ENCODE data around the gene GRB10. TPM values are rescaled to one million over a fixed set of nuclear protein-coding genes. Genes with fewer than 3 reads are reported as not detected.

Gene GRB10
- total and polyA plus RNA-seq, 11 donors: 14.7 to 38.2 (median 28.0) TPM

DNA sequence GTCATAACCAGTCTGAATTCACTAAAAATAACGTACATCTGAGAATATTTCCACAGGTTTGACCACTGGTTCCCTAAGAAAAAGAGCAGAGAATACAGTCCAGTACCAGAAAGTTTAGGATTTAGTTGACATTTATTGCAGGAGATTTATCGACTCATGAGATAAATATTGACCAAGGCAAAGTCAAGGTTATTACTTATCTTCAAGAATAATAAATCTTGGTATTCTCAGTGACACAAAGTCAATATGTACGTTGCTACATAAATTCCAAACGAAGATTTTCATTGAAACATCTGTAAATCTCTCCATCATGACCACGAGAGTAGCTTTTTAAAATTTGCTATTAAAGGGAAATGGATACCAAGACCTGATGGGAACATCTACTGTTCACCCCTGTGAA, 39.4 kb upstream of the GRB10 start:
- TF ChIP-seq, protein P1, sequence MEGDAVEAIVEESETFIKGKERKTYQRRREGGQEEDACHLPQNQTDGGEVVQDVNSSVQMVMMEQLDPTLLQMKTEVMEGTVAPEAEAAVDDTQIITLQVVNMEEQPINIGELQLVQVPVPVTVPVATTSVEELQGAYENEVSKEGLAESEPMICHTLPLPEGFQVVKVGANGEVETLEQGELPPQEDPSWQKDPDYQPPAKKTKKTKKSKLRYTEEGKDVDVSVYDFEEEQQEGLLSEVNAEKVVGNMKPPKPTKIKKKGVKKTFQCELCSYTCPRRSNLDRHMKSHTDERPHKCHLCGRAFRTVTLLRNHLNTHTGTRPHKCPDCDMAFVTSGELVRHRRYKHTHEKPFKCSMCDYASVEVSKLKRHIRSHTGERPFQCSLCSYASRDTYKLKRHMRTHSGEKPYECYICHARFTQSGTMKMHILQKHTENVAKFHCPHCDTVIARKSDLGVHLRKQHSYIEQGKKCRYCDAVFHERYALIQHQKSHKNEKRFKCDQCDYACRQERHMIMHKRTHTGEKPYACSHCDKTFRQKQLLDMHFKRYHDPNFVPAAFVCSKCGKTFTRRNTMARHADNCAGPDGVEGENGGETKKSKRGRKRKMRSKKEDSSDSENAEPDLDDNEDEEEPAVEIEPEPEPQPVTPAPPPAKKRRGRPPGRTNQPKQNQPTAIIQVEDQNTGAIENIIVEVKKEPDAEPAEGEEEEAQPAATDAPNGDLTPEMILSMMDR (IDR thresholded peaks at IDR 0.05): no peak
- TF ChIP-seq POLR2A (IDR thresholded peaks at IDR 0.05): no peak
- intact Hi-C loops (cut with DNase I): no loop called here

DNA sequence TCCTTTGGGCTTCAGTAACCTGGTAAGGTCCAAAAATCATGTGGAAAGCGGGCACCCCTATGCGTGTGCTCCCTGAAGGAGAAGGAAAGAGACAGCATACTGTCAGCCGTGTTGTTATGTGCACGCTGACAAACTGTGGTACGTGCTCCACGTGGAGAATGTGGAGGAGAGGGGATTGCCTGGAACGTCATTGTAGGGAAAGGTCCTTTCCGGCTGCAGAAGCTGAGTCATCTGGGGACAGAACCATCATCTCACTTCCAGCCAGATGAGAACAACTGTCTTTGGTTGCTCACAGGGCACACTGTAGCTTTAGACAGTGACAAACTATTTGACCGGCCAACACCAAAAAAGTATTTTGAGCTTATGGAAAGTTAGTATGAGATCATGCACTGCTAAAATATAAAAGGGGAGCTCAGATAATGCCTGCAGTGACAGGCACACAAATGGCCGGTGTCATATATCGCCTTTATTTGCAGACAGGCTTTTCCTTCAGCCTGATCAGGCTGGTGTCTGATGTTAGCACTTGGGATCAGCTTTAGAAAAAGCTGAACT, 38.8 kb upstream of the GRB10 start:
- Histone ChIP-seq H3K27ac (peak overlapping the region in 1 of 12 donors; percentile 16), H3K36me3 (no peaks in the 10 kb centered on the region)

More for the DNA sequence above, 39.4 kb upstream of the GRB10 start:
- no peak for ATAC-seq
- Histone ChIP-seq H3K36me3 (no peaks in the 10 kb centered on the region), H3K4me1 (peaks cover 0 to 17% (median 3%) of the 10 kb centered on the region in 12 donors), H3K9me3 (no peaks in the 10 kb centered on the region), H3K4me3 (no peak overlapping the region), H3K27me3 (no peaks in the 10 kb centered on the region), H3K27ac (no peak overlapping the region)
- no peak for DNase-seq
- 87 to 93% (median 90%) methylated on average over 5 of the region's 5 CpGs for WGBS, 4 donors

DNA sequence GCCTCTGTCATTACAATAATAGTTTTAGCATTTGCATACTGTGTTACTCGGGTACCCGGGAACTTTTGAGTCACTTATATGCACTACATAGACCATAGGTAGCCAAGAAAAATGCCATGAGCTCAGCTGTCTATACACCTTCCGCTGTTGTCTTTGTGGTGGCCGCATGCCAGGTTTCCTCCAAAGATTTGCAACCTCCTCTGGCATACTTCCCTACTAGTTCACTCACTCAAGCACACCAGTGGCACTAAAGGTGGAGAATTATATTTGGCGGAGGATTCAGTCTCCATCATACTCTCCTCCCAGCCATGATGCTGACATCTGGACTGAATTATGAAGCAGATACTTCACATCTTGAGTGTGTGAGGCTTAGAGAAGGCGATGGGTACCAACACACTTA, 35.6 kb upstream of the GRB10 start:
- ATAC-seq (peak in 1 of 4 donors; percentile 37), DNase-seq (peak in 1 of 5 donors; percentile 32)
- H3K36me3 ChIP-seq: no peaks in the 10 kb centered on the region
- H3K4me1 ChIP-seq: peaks cover 0 to 8% (median under 1%) of the 10 kb centered on the region in 12 donors
- no peak overlapping the region for H3K4me3 ChIP-seq
- 59 to 72% (median 62%) methylated on average over 6 of the region's 6 CpGs for WGBS, 4 donors
- TF ChIP-seq, protein P1 (IDR thresholded peaks at IDR 0.05): no peak
- no peak for TF ChIP-seq POLR2A (IDR thresholded peaks at IDR 0.05)
- intact Hi-C loops (cut with DNase I): no loop called here
- no peaks in the 10 kb centered on the region for H3K9me3 ChIP-seq
- H3K27me3 ChIP-seq: no peaks in the 10 kb centered on the region
- H3K27ac ChIP-seq: no peak overlapping the region

More for the DNA sequence above, 38.8 kb upstream of the GRB10 start:
- no peaks in the 10 kb centered on the region for H3K27me3 ChIP-seq
- no peaks in the 10 kb centered on the region for H3K9me3 ChIP-seq
- no peak overlapping the region for H3K4me3 ChIP-seq
- TF ChIP-seq POLR2A (IDR thresholded peaks at IDR 0.05): no peak
- TF ChIP-seq, protein P1 (IDR thresholded peaks at IDR 0.05): no peak
- WGBS, 4 donors: 39 to 48% (median 46%) methylated on average over 10 to 11 of the region's 11 CpGs
- DNase-seq (peak in 1 of 5 donors; percentile 42), ATAC-seq (peak in 3 of 4 donors; percentile 66 to 80 (median 77))
- H3K4me1 ChIP-seq: peaks cover 0 to 11% (median 2%) of the 10 kb centered on the region in 12 donors
- intact Hi-C loops (cut with DNase I): no loop called here

DNA sequence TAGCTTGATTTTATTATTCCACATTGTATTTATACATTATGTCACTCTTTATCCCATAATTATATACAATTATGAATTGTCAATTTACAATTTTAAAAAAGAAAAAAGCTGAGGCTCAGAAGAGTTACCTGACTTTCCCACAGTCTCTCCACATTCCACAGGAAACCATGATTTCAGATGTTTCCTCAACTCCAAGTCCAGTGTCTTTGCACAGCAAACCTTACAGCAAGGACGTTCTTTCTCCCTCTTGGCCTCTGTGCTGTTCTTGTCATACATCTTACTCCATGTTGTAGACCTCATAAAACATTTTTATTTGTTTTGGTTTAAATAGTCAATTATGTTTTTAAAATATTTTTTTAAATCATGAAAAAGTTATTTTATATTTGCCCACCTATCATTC, 34.9 kb upstream of the GRB10 start:
- no peak overlapping the region for H3K27ac ChIP-seq

More for the DNA sequence above, 34.9 kb upstream of the GRB10 start:
- Histone ChIP-seq H3K36me3 (no peaks in the 10 kb centered on the region), H3K9me3 (no peaks in the 10 kb centered on the region), H3K4me3 (no peak overlapping the region), H3K4me1 (peaks cover 0 to 16% (median 8%) of the 10 kb centered on the region in 12 donors), H3K27me3 (no peaks in the 10 kb centered on the region)
- ATAC-seq (no peak), DNase-seq (no peak)
- intact Hi-C loops (cut with DNase I): no loop called here
- no peak for TF ChIP-seq POLR2A (IDR thresholded peaks at IDR 0.05)
- TF ChIP-seq, protein P1 (IDR thresholded peaks at IDR 0.05): no peak
- 58 to 79% (median 69%) methylated on average over 1 of the region's 1 CpG for WGBS, 4 donors
